IPS DF 4.7 (cell line): Measurements from ENCODE around the gene MYO1B.
A peak's percentile ranks its signal among the peaks of the same experiment; 100 is the strongest.

Experiments used
- DNase-seq: peaks from one replicate; pipeline ENCODE4 v3.0.0-alpha.2; 2013; ENCODE audit warnings: low spot score; ENCODE audit errors: extremely low read depth

Gene MYO1B

DNA sequence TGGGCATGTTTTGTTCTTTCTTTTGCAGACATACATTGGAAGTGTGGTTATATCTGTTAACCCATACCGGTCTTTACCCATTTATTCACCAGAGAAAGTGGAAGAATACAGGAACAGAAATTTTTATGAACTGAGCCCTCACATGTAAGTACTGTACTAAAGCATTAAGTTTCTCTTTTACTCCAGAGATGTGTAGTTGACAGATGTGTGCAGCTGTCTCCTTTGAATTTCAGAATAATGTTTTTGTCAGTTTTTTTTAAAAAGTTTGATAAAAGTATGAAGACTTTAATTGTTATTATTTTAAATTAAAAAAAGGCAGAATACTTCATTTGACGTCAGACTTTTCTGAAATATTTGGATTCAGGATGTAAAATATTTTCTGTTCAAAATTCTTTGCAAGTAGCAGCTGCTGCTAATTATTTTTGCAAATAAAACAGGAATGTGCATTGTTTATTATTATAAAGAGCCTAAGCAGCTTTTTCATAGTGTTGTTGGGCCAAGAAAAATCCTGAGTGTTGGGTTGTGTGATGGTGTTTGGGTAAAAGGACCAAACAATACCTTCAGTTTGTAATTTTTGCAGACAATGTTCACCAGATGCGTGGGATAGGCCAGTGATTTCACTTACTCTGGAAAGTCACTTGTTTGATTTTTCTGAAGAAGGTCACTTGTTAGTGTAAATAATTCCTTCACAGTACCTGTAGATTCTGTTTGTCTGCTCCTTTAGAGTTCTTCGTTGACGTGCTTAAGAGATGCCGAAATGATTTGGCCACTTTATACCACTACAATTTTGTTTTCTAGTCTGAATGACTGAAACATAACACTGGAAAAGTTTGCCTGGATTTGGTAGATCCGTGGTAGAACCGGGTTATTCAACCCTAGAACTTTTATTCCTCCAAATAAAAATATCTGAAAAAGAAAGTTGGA lies 51.1 kb downstream of the MYO1B start:
- DNase-seq = no peak

- DNase-seq = no peak
These were observed 51.8 kb downstream of the MYO1B start for GRCh38 chr2:191297033-191297432.

DNA sequence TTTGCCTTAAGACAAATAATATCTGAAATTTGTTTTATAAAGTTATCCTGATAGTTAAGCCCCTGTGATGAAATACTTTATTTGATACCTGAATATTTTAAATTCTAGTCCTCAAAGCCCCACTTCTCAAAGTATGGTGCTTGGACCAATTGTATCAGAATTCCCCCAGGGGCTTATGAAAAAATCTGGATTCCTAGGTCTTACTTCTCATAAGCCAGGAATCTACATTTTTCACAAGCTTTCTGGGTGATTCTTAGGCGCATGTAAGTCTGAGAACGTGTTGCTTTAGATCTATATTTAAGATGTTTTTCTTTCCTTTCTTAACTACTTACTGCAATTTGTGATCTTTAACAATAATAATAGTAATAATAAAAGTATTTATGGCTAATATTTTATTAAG lies 53.1 kb downstream of the MYO1B start:
- DNase-seq = no peak

- DNase-seq = no peak
These were observed 53.8 kb downstream of the MYO1B start for GRCh38 chr2:191299010-191299409.

DNA sequence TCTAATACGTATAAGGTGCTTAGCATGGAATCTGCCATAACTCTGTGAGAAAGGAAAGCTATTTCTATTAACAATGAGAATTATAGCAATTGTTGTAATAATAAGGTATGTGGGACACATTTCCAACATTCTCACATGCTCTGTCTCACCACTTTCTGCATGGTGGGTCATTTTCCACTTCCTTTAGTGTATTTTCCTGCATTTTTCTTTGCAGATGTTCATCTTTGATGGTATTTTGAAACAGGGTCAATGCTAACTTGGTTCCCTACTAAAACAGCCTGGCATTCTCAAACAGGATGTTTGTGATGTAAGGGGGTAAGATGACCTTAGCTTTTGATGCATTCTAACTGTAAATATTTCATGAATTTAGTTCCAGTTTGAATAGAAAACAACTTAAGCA lies 54.7 kb downstream of the MYO1B start:
- DNase-seq = no peak

- no peak for DNase-seq
These were observed 56.8 kb downstream of the MYO1B start for GRCh38 chr2:191301971-191302370.

DNA sequence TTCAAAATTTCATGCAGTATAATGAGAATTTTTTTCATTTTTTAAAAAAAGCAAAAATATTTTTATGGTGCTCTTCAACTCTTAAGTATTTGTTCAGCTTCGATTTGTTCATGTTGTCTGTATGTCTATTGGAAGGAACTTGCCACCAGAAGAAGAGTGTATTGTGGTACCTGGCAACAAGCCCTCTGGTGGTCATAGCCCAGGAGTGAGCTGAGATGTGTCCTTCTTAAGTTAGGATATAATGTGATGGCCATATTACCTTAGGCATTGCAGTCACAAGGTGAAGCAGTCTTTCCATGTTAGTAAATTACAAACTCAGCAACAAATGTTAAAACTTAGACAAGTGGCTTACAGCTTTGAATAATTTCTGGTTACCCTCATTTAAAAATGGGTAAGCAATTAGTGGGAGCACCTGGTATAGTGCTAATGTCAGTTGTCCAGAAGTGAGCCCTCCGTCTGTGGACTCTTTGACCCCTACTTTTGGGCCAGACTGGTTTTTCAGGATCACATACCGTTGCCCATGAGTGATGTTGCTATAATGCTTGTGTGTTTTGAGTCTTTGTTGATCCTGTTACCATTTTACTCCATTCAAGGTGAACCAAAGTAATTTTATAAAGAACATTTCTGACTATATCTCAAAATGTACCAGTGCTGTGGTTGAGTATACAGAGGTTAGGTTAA lies 57.4 kb downstream of the MYO1B start:
- DNase-seq = no peak

DNA sequence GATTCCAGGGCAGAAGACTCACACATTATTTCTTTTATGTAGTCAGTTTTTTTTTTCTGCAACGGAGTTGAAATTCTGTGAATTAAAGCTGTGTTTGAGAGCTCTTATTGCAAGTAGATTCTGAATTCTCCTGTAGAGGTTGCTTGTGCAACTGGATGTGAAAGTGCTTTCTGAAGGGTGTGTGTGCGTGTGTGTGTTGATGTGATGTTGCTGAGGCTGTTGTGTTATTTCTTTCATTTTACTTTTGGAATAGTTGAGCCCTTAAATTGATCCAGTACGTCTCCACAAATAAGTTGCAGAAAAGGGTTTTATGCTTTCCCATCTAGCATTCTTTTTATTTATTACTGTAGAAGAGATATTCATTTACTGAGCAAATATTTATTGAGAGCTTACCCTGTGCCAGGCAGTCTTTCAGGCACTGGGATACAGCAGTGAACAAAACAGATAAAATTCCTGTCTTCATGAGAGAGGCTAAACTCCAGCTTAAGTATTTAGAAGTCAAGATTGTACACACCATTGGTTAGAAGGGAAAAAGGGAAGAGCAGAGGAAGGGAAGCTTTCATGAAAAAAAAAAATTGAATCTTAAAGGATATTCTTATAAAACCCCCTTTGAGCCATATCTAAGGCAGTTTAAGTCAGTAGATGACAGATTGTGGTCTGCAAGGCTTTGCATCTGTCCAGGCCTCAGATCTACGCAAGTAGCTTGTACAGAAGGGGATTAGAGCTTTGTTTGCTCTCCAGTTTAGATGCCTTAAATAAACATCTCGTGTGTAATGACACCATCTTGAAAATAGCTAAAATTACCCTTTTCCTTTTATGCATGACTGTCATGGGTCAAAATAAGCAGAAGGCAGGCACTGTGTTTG lies 58.2 kb downstream of the MYO1B start:
- DNase-seq = no peak

DNA sequence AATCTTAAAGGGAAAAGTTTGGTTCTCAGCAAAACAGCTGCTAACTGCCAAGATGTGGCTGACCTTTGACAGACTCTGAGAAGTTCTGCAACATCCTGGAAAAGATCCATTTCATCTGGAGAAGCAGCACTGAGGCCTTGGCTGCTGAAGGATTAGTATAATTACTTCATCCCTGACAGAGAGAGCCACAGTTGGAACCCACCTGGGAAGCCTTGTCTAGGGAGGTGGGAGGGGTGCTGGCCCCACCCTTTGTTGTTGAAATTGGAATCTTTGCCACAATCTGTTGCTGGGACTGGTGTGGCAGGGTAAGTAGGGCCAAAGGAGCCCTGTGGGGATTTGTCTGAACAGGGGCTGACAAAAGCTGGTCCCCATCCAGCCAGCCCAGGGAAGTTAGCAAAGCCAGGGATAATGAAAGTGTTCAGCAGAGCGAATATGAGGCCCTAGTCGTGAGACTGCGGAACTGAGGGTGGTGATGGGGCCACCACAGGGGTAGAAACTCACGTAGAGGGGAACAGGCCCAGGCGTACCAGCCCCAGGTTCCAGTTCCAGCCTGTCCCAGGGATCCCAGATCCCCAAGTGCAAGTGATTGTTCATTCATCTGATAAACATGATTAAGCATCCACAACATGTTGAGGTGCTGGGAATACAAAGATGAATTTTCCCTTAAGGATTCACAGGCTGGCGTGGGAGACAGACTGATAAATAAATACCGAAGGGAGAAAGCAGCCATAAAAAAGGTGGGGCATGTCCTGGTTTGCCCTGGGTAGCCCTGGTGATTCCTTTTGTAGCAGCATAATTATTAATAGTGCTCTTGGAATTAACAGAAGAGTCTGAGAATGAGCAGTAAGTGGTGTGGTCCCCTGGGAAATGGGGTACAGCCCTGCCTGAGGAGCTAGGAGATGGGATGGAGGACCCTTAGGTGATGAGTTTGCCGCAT lies 60.0 kb downstream of the MYO1B start:
- no peak for DNase-seq

DNA sequence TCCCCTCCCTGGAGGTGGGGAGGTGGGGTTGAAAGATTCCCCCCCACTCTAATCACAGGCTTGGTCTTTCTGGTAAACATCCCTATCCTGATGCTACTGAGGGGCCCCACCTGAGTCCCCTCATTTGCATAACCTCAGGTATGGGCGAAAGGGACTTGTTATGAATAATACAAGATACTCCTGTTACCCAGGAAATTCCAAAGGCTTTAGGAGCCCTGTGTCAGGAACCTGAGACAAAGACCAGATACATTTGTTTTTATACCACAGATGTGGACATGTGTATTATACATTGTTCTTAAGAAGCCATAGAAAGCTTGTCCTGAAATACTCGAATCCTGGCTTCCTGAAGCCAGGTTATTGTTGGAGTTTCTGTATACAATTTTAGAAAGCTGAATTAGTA lies 62.8 kb downstream of the MYO1B start:
- DNase-seq = no peak

GRCh38 chr2:191311156-191311555 lies 66.0 kb downstream of the MYO1B start:
- no peak for DNase-seq

DNA sequence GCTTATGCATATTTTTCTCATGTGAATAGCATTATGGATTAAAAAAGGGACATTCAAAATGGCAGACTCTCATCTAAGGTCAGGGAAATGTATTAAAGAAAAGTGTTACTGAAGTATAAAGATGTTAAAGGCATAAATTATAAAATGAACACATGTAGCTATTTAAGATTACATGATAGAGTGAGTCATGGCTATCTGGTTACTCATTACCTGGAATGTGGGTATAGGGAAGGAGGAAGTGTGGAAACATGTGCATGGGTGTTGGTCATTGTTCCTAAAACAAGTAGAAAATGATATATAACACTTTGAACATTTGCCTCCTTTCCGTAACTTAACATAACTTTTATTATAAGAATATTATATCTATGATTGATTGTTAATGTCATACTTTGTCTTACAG lies 66.4 kb downstream of the MYO1B start:
- no peak for DNase-seq

DNA sequence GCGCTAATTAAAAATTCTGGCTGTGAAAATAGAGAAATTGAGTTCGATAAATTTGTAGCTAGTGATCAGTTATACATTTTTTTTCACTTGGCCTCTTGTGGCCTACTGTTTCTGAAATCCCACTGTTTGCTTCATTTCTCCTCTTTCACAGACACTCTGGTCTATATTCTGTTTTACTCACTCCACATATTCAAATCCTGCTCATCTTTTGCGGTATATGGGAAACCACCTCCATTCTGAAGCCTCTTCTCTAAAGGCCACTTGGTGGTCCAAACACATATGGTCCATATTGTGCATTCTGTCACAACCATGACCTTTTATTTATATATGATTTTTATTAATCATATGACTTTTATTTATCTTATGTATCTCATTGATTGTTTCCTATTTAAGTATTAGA lies 67.0 kb downstream of the MYO1B start:
- no peak for DNase-seq

DNA sequence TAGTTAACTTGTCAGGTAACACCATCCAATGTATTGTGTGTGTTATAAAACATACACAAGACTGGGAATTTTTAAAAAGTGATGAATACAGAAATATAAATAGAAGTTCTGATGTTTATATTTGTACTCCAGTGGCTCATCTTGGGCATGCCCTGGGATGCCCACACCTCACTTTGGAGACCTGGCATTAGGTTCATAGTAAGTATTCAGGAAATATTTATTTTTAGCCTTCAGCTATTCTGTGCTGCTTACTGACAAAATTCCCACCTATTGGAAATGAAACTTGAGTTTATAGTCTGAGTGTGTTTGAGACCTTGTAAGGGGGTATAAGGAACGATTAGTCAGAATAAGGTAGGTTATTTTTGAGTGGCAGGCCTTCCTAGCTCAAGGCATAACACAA lies 67.5 kb downstream of the MYO1B start:
- no peak for DNase-seq

DNA sequence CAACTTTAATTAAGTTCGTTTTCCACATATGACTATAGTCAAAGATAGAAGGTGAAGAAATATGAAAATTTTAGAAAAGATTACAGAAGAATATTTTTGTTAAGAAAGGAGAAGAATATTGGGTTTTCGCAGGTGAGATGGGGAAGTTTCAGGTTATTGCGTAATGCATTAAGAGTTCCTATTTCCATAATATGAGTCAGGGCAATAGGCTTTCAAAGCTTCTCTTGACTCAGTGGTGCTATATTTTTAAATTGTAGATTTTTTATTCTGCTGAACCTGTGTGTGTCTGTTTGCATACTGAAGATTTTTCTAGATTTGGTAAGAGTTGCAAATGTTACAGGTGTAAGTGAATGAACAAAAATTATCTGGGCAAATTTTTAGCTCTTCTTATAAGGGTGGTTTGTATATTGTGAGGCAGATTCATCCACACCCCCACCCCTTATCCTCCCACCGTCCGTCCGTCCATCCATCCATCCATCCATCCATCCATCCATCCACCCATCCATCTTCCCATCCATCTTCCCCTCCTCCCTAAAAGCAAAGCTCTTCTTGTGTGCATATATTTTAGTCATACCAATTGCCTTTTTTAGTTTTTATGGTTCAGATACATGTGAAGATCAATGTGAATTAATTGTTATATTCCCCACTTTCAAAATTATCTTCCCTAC lies 69.6 kb downstream of the MYO1B start:
- DNase-seq = no peak

GRCh38 chr2:191315365-191315752 lies 70.2 kb downstream of the MYO1B start:
- no peak for DNase-seq

DNA sequence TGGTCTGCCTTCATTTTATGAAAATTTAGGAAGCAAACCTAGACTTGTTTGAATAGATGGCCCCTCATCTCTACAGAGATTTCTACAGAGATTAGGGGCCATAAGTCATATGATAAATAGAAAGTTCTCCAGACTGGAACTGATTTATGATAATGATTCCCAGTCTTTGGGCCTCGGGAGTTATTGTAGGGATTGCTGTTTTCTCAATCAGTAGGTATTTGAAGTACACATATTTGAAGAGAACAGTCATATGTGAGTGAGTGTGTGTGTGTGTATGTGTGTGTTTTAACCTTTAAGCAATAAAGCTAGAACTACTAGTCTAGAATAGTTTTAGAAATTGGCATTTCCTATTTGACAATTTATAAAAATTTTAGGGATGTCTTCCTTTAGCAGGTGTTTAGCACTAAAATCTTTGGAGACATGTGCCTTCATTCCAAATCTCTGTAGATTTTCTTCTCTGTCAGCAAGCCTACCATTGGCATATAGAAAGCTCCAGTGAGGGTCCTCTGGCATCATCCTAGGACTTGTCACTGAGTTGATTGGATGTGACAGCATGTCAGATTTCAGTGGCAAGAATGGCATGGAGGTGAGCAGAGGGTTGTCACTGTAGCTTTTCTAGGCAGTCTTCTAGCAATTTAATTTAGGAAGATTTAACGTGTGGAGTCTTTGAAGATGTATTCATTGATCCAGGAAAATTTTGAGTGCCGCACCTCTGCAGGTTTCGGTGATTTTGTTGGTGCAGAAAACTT lies 71.2 kb downstream of the MYO1B start:
- no peak for DNase-seq

DNA sequence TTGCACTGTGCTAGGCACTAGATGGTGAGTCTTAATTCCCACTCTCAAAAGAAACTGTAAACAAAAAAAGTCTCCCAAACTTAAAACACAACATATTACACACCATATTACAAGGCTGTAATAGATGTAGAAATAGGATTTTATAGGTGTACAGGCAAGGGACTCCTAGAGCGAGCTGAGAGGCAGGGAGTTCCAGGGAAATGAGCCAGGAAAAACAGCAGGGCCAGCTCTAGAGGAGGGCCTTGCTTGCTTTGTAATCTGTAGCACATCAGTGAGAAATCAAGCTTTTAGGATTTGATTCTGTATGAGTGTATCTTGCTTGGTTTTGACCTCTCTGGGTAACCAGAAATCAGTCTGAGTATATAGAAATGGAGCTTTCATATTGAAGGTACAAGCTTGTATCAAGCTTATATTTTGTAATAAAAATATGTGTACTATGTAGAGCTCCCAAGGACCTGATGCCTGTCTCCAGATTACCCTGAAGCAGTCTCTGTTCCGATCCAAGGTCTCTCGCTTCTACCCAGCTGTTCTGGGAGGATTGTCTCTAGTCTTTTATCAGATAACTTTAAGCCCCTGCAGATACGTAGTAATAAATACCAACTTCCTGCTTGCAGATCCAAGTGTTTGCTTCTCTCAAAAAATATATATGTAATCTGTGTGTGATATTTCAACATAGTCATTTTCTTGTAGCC lies 73.0 kb downstream of the MYO1B start:
- DNase-seq = no peak

- peak; percentile 36 for DNase-seq
These were observed 73.5 kb downstream of the MYO1B start for GRCh38 chr2:191318729-191319078.
